Pancreas (tissue), 10 donors: ENCODE results near the gene CRISPLD2. TPM values are rescaled to one million over a fixed set of nuclear protein-coding genes. Genes with fewer than 3 reads are reported as not detected.

Experiments used
- ATAC-seq, 4 donors: fragments of 200-7000 bp; cut with Tn5 transposase; one replicate each; pipeline versions ENCODE4 v1.8.0 to v1.9.1; 2020; ENCODE audit warnings: mild to moderate bottlenecking in 4 of 4, moderate library complexity in 4 of 4
- DNase-seq, 6 donors: peaks; one replicate each; pipeline ENCODE4 v3.0.0-alpha.2; 2020
- FAIRE-seq: peaks from 2 replicates; lab custom pipeline; 2012; peaks lifted over from hg19 to GRCh38; lab: Jason Lieb, UNC
- H3K27ac ChIP-seq, 4 donors: fragments of 200-600 bp; sonication (generic); 1 replicate in 3 of 4; 2 replicates in 1 of 4; pipeline versions ENCODE4 v1.5.0 to v1.8.0; 2020
- H3K27me3 ChIP-seq, 4 donors: fragments of 200-600 bp; one replicate each; pipeline ENCODE4 v1.8.0; 2021
- H3K36me3 ChIP-seq, 3 donors: fragments of 200-600 bp; sonication (generic) in 1 of 3; one replicate each; pipeline versions ENCODE4 v1.5.0 to v1.8.0; 2020 to 2021
- H3K4me1 ChIP-seq, 3 donors: fragments of 200-600 bp; one replicate each; pipeline ENCODE4 v1.8.0; 2021
- H3K4me3 ChIP-seq, 4 donors: fragments of 200-600 bp; sonication (generic) in 2 of 4; one replicate each; pipeline versions ENCODE4 v1.5.0 to v1.8.0; 2020 to 2021
- H3K9me3 ChIP-seq, 4 donors: fragments of 200-600 bp; one replicate each; pipeline ENCODE4 v1.8.0; 2021
- WGBS, 2 donors: extraction: QIAGEN DNeasy Blood & Tissue Kit; methylation state at CpG; one replicate each; pipeline ENCODE4 v1.1.7; 2013; 5-methylcytosine and 5-hydroxymethylcytosine counted together
- intact Hi-C, 3 donors: fragments of 100-400 bp; cut with DNase I; formaldehyde crosslinking; loops; one replicate each; pipeline versions ENCODE4 v1.11.1 to v1.14.2; 2022
- polyA plus RNA-seq, 2 donors: library from polyadenylated mRNA; stranded (reverse); fragments of 200-250 nt; gene quantifications; one replicate each; pipeline ENCODE4 v1.2.3, GENCODE V29; 2013
- total RNA-seq, 6 donors: library from RNA; stranded (reverse); fragmentation: NEBNext Ultra II Directional in 4 of 6; extraction: Animal tissue kit (Norgen Biotek cat#: 25700) in 4 of 6; gene quantifications; one replicate each; pipeline versions ENCODE4 v1.2.1 to v1.2.4, GENCODE V29; 2021 to 2023
- TF ChIP-seq, protein P1 (sequence below), 4 donors: fragments of 200-600 bp; sonication (generic) in 3 of 4; IDR thresholded peaks; one replicate each; pipeline versions ENCODE4 v1.5.0 to v1.8.0; 2021; ENCODE audit warnings: antibody characterized with exemption in 4 of 4
- donor health status: healthy with polysubstance abuse.
- donor health status: DM: no; HTN: no; CAD: no; lungs with moderate emphysema.
- donor health status: DM: no; HTN: no; CAD: no.
- donor health status: control.
- donor health status: control.
- donor health status: Bipolar disorder and iron deficiency.
- donor health status: DM: yes; HTN: yes; CAD: no.
- donor health status: DM: no; HTN: no; CAD: no.
- donor health status: DM: no; HTN: no; CAD: no.
- donor health status: DM: yes; HTN: yes; CAD: no.

CRISPLD2 gene
- total and polyA plus RNA-seq, 8 donors, result 4.1 to 40.2 (median 14.1) TPM

GRCh38 chr16:84881702-84882521 is 62.1 kb downstream of the CRISPLD2 start:
- Histone ChIP-seq H3K4me1 (no peaks in the 10 kb centered on the region), H3K9me3 (no peaks in the 10 kb centered on the region), H3K36me3 (no peaks in the 10 kb centered on the region), H3K4me3 (no peak overlapping the region), H3K27ac (no peak overlapping the region), H3K27me3 (no peaks in the 10 kb centered on the region)
- DNase-seq (no peak), FAIRE-seq (no peak), ATAC-seq (peak in 2 of 4 donors; percentile 38 to 43)
- TF ChIP-seq, protein P1, sequence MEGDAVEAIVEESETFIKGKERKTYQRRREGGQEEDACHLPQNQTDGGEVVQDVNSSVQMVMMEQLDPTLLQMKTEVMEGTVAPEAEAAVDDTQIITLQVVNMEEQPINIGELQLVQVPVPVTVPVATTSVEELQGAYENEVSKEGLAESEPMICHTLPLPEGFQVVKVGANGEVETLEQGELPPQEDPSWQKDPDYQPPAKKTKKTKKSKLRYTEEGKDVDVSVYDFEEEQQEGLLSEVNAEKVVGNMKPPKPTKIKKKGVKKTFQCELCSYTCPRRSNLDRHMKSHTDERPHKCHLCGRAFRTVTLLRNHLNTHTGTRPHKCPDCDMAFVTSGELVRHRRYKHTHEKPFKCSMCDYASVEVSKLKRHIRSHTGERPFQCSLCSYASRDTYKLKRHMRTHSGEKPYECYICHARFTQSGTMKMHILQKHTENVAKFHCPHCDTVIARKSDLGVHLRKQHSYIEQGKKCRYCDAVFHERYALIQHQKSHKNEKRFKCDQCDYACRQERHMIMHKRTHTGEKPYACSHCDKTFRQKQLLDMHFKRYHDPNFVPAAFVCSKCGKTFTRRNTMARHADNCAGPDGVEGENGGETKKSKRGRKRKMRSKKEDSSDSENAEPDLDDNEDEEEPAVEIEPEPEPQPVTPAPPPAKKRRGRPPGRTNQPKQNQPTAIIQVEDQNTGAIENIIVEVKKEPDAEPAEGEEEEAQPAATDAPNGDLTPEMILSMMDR (IDR thresholded peaks at IDR 0.05), result no peak
- WGBS, 2 donors, result 81% methylated on average over 8 of the region's 8 CpGs
- intact Hi-C loops, result no loop called here

DNA sequence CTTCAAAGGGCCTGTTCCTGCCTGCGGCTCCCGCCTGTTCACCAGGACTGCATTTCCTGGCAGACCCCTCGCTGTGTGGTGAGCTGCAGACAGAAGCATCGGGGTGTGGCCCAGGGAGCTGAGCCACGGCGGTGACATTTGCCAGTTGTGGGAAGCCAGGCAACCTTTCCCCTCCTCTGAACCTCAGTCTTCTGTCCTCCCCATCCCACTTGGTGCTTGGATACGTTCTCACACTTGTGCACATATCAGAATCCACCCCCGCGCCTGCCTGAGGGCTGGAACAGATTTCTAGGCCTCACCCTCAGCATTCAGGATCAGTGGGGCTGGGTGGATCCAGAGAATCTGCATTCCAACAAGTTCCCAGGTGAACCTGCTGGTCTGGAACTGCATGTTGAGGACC is 63.5 kb downstream of the CRISPLD2 start:
- FAIRE-seq (no peak), DNase-seq (peak in 2 of 6 donors; percentile 5 to 22), ATAC-seq (peak in 1 of 4 donors; percentile 25)
- Histone ChIP-seq H3K36me3 (no peaks in the 10 kb centered on the region), H3K27ac (no peak overlapping the region), H3K4me3 (no peak overlapping the region), H3K27me3 (no peaks in the 10 kb centered on the region), H3K9me3 (no peaks in the 10 kb centered on the region), H3K4me1 (no peaks in the 10 kb centered on the region)
- intact Hi-C loops, result no loop called here
- TF ChIP-seq, protein P1 (IDR thresholded peaks at IDR 0.05), result no peak
- WGBS, 2 donors, result 89 to 94% methylated on average over 9 of the region's 9 CpGs

GRCh38 chr16:84884246-84884595 is 64.4 kb downstream of the CRISPLD2 start:
- FAIRE-seq, result no peak
- TF ChIP-seq, protein P1 (IDR thresholded peaks at IDR 0.05), result no peak
- H3K9me3 ChIP-seq, result no peaks in the 10 kb centered on the region
- H3K27ac ChIP-seq, result peak overlapping the region in 1 of 4 donors; percentile 37
- H3K27me3 ChIP-seq, result no peaks in the 10 kb centered on the region
- no peak overlapping the region for H3K4me3 ChIP-seq
- H3K4me1 ChIP-seq, result no peaks in the 10 kb centered on the region
- WGBS, 2 donors, result 55 to 63% methylated on average over 6 of the region's 6 CpGs
- DNase-seq, result no peak
- intact Hi-C loops, result no loop called here
- no peak for ATAC-seq
- H3K36me3 ChIP-seq, result no peaks in the 10 kb centered on the region

DNA sequence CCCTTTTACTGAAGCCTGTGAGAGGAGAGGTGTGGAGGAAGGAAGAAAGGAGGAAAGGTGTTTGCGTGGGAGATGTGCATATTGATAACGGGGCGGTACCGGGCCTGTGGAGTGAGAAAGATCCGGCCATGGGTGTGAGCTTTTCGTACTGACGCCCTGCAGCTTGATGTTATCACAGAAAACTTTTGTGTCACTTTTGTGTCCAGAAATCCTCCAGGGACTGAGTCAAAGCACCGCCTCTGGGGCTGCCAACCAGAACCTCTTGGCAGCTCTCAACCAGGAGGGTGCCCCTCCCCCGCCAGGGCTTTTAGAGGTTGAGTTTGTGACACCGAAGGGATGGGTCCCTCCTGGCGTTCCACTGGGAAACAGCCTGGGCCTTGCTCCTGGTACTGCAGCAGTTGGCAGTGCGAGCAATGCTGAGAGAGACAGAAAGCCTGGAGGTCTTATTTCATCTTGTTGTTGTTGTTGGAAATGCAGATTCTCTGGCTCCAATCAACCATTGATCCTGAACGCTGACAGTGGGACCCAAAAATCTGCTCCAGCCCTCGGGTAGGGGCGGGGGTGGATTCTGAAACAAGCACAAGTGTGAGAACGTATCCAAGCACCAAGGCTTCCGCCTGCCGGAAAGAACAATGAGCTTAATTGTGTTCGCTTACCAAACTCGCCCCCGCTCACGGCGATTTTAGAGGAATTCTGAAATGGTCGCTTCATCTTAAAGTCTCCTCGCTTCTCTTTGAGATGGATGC is 65.0 kb downstream of the CRISPLD2 start:
- intact Hi-C loops, result no loop called here
- FAIRE-seq, result no peak
- H3K36me3 ChIP-seq, result no peaks in the 10 kb centered on the region
- no peaks in the 10 kb centered on the region for H3K27me3 ChIP-seq
- H3K4me1 ChIP-seq, result no peaks in the 10 kb centered on the region
- TF ChIP-seq, protein P1 (IDR thresholded peaks at IDR 0.05), result no peak
- no peaks in the 10 kb centered on the region for H3K9me3 ChIP-seq
- H3K4me3 ChIP-seq, result no peak overlapping the region
- DNase-seq, result peak in 2 of 6 donors; percentile 13 to 34
- peak in 3 of 4 donors; percentile 53 to 69 (median 62) for ATAC-seq
- 33 to 46% methylated on average over 25 of the region's 25 CpGs for WGBS, 2 donors
- H3K27ac ChIP-seq, result peak overlapping the region in 2 of 4 donors; percentile 14 to 37
